22Rv1 (cell line): ENCODE data around the gene FHOD3.

Experiments
- ZFX ChIP-seq: fragments of 450-650 bp; IDR thresholded peaks from 2 replicates; pipeline ENCODE4 v1.6.1; 2017; ENCODE audit warnings: antibody characterized with exemption, borderline replicate concordance
- TF ChIP-seq, protein P1 (sequence below): fragments of 450-650 bp; IDR thresholded peaks from 2 replicates; pipeline ENCODE4 v1.5.1; 2017; ENCODE audit warnings: mild to moderate bottlenecking

- TF ChIP-seq, protein P1, sequence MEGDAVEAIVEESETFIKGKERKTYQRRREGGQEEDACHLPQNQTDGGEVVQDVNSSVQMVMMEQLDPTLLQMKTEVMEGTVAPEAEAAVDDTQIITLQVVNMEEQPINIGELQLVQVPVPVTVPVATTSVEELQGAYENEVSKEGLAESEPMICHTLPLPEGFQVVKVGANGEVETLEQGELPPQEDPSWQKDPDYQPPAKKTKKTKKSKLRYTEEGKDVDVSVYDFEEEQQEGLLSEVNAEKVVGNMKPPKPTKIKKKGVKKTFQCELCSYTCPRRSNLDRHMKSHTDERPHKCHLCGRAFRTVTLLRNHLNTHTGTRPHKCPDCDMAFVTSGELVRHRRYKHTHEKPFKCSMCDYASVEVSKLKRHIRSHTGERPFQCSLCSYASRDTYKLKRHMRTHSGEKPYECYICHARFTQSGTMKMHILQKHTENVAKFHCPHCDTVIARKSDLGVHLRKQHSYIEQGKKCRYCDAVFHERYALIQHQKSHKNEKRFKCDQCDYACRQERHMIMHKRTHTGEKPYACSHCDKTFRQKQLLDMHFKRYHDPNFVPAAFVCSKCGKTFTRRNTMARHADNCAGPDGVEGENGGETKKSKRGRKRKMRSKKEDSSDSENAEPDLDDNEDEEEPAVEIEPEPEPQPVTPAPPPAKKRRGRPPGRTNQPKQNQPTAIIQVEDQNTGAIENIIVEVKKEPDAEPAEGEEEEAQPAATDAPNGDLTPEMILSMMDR, result no peak
- TF ChIP-seq ZFX, result no peak
Observed at GRCh38 chr18:36660311-36660710, 362.8 kb downstream of the FHOD3 start.
